ENCODE results near the gene RFX2.

DNA sequence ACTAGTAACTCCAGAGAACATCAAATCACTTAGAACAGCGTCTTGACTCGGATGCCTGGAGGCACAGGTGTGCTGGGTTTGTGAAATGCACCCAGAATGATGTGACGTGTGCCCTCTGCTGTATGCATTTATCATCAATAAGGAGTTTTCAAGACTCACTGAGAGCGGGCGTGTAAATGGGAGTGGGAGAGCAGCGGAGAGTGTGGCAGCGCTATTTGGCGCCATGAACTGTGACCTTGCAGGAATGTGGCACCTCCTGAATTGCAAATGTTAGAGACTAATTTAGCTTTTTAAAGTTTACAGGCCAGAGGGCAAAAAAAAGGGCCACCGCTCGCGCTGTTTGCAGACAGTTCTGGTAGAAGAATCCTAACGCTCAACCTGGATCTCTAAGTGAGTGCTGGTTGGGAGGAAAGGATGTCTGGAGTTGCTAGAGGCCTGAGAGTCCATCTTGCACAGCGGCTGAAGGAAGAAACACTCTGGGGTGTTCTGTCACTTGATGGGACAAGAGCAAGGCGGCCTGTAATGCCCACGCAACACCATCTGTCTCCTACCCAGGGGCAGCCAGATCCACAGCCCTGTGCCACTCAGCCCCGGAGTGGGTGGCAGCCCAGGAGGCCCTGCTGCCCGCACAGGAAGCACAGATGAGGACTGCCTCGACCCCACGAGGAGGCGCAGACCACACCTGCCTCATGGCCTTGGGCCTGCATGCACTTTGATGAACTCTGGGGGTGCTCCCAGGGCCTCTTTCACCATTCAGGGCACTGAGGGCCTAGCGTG, 152.0 kb downstream of the RFX2 start:
- TF ChIP-seq YY1 (IDR thresholded peaks at IDR 0.05; ENCODE audit: insufficient read depth, insufficient read length) (no peak), ZNF274 (IDR thresholded peaks at IDR 0.05; ENCODE audit: low read depth, low read length) (no peak), SUZ12 (IDR thresholded peaks at IDR 0.05; ENCODE audit: extremely low read depth, insufficient read depth, insufficient read length) (no peak)

All from NT2/D1 (cell line).